Upper lobe of right lung (tissue), 1 donor: Measurements from ENCODE around the gene ADCY7. TPM values are rescaled to one million over a fixed set of nuclear protein-coding genes. Genes with fewer than 3 reads are reported as not detected.
"Not testable (repeated sequence)": the region's sequence is repeated elsewhere in the genome, so short reads cannot be mapped to it uniquely, and the experiment has no call there.

Source experiments
- ATAC-seq: fragments of 200-7000 bp; cut with Tn5 transposase; one replicate; pipeline ENCODE4 v1.9.1; 2020; ENCODE audit warnings: mild to moderate bottlenecking, moderate library complexity
- DNase-seq: peaks from one replicate; pipeline ENCODE4 v3.0.0-alpha.2; 2020
- H3K27ac ChIP-seq: fragments of 200-600 bp; one replicate; pipeline ENCODE4 v1.8.0; 2022
- H3K27me3 ChIP-seq: fragments of 200-600 bp; one replicate; pipeline ENCODE4 v1.8.0; 2022; ENCODE audit warnings: mild to moderate bottlenecking
- H3K36me3 ChIP-seq: fragments of 200-600 bp; one replicate; pipeline ENCODE4 v1.8.0; 2022
- H3K4me1 ChIP-seq: fragments of 200-600 bp; one replicate; pipeline ENCODE4 v1.8.0; 2022
- H3K4me3 ChIP-seq: fragments of 200-600 bp; one replicate; pipeline ENCODE4 v1.8.0; 2022; ENCODE audit warnings: mild to moderate bottlenecking
- H3K9me3 ChIP-seq: fragments of 200-600 bp; one replicate; pipeline ENCODE4 v1.8.0; 2022
- CTCF ChIP-seq: fragments of 200-600 bp; IDR thresholded peaks from one replicate; pipeline ENCODE4 v1.8.0; 2022; ENCODE audit warnings: antibody characterized with exemption
- intact Hi-C: fragments of 100-400 bp; cut with DNase I; formaldehyde crosslinking; loops from one replicate; pipeline ENCODE4 v1.11.0; 2022
- total RNA-seq: library from RNA; stranded (reverse); fragmentation: NEBNext Ultra II Directional; extraction: Animal tissue kit (Norgen Biotek cat#: 25700); gene quantifications from one replicate; pipeline ENCODE4 v1.2.1, GENCODE V29; 2021
- donor health status: DM: no; HTN: yes; CAD: no; lungs with severe emphysema.

Gene ADCY7
- total RNA-seq, 1 donor from 2014 or later, result 88.1 TPM

GRCh38 chr16:50334106-50334975 lies 68.0 kb downstream of the ADCY7 start:
- Histone ChIP-seq H3K27ac (no peak overlapping the region), H3K36me3 (peaks cover 57% of the 10 kb centered on the region), H3K27me3 (no peaks in the 10 kb centered on the region), H3K9me3 (no peaks in the 10 kb centered on the region), H3K4me1 (peaks cover 8% of the 10 kb centered on the region), H3K4me3 (no peak overlapping the region)
- intact Hi-C loops, result no loop called here
- TF ChIP-seq CTCF, result no peak
- ATAC-seq (peak; percentile 40), DNase-seq (no peak)

- H3K4me1 ChIP-seq, result peaks cover under 1% of the 10 kb centered on the region
- H3K4me3 ChIP-seq, result no peak overlapping the region
- H3K27ac ChIP-seq, result no peak overlapping the region
- no peaks in the 10 kb centered on the region for H3K27me3 ChIP-seq
- intact Hi-C loops, result no loop called here
- ATAC-seq (no peak), DNase-seq (no peak)
- H3K36me3 ChIP-seq, result peaks cover 59% of the 10 kb centered on the region
- no peaks in the 10 kb centered on the region for H3K9me3 ChIP-seq
- TF ChIP-seq CTCF, result no peak
Measured at GRCh38 chr16:50335196-50335958, 69.0 kb downstream of the ADCY7 start.

GRCh38 chr16:50336884-50337283 lies 70.5 kb downstream of the ADCY7 start:
- ATAC-seq (no peak), DNase-seq (no peak)
- no peak overlapping the region for H3K27ac ChIP-seq
- no peak overlapping the region for H3K4me3 ChIP-seq
- no peaks in the 10 kb centered on the region for H3K4me1 ChIP-seq
- H3K27me3 ChIP-seq, result no peaks in the 10 kb centered on the region
- H3K9me3 ChIP-seq, result no peaks in the 10 kb centered on the region
- no peak for TF ChIP-seq CTCF
- intact Hi-C loops, result no loop called here
- peaks cover 53% of the 10 kb centered on the region for H3K36me3 ChIP-seq

GRCh38 chr16:50338371-50339231 lies 72.2 kb downstream of the ADCY7 start:
- ATAC-seq, result no peak
- Histone ChIP-seq H3K9me3 (no peaks in the 10 kb centered on the region), H3K4me3 (no peak overlapping the region), H3K27me3 (no peaks in the 10 kb centered on the region), H3K4me1 (no peaks in the 10 kb centered on the region), H3K27ac (no peak overlapping the region), H3K36me3 (peaks cover 44% of the 10 kb centered on the region)
- no peak for DNase-seq
- intact Hi-C loops, result no loop called here
- TF ChIP-seq CTCF, result no peak

- TF ChIP-seq CTCF, result no peak
- H3K9me3 ChIP-seq, result no peaks in the 10 kb centered on the region
- no peaks in the 10 kb centered on the region for H3K4me1 ChIP-seq
- no peak overlapping the region for H3K4me3 ChIP-seq
- no peak for DNase-seq
- H3K36me3 ChIP-seq, result peaks cover 29% of the 10 kb centered on the region
- intact Hi-C loops, result no loop called here
- no peak for ATAC-seq
- no peak overlapping the region for H3K27ac ChIP-seq
- H3K27me3 ChIP-seq, result no peaks in the 10 kb centered on the region
Measured at GRCh38 chr16:50340578-50340977, 74.2 kb downstream of the ADCY7 start.

GRCh38 chr16:50343566-50343965 lies 77.2 kb downstream of the ADCY7 start:
- ATAC-seq, H3K27ac ChIP-seq, intact Hi-C loops, H3K27me3 ChIP-seq, H3K4me1 ChIP-seq, H3K9me3 ChIP-seq, H3K4me3 ChIP-seq, DNase-seq: not testable (repeated sequence)
- H3K36me3 ChIP-seq, result peaks cover 24% of the 10 kb centered on the region

- H3K27me3 ChIP-seq, H3K9me3 ChIP-seq, ATAC-seq, H3K4me3 ChIP-seq, H3K27ac ChIP-seq, DNase-seq, intact Hi-C loops, H3K4me1 ChIP-seq: not testable (repeated sequence)
- peaks cover 22% of the 10 kb centered on the region for H3K36me3 ChIP-seq
Measured at GRCh38 chr16:50345210-50345609, 78.9 kb downstream of the ADCY7 start.
